GM12865 (cell line): ENCODE results near the gene TBPL2.

Experiments used
- DNase-seq: peaks from one replicate; pipeline ENCODE4 v3.0.0; 2010; ENCODE audit warnings: low read depth
- H3K4me3 ChIP-seq: 2 replicates; pipeline ENCODE4 v1.5.1; 2011; ENCODE audit warnings: mild to moderate bottlenecking, low read depth, low read length, control low read depth
- TF ChIP-seq, protein P1 (sequence below): IDR thresholded peaks from 2 replicates; pipeline ENCODE4 v1.5.1; 2011; ENCODE audit warnings: low read length, control low read depth, low read depth, inconsistent platforms; ENCODE audit not compliant: insufficient read depth; ENCODE audit errors: missing control alignments

The TBPL2 gene

DNA sequence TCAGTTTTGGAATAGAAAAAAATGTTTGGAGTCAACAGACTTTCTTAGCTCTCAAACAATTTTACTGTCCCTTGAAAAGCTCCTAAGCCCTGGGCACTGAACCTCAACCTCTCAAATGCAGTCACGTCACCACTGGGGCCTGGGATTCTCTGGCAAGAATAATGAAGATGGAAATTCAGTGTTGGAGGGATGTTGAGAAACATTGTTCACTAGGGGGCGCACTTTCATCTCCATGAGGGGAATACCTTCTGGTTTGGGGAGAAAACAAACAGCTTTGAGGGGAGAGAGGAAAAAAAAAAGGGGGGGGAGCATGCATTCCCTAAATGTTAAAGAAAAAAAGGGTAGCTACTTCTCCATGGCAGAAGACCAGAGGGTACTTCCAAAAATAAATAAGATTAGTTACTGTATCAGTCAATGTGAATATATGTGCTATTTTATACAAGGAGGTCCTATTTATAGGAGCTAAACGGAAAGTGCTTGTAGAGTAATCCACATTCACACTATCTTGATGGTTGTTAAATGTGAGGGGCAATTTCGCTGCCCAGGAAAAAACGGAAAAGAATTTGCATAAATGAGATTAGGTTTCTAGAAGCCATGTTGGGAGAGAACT lies 5.8 kb upstream of the TBPL2 start:
- DNase-seq = peak; percentile 72
- TF ChIP-seq, protein P1, sequence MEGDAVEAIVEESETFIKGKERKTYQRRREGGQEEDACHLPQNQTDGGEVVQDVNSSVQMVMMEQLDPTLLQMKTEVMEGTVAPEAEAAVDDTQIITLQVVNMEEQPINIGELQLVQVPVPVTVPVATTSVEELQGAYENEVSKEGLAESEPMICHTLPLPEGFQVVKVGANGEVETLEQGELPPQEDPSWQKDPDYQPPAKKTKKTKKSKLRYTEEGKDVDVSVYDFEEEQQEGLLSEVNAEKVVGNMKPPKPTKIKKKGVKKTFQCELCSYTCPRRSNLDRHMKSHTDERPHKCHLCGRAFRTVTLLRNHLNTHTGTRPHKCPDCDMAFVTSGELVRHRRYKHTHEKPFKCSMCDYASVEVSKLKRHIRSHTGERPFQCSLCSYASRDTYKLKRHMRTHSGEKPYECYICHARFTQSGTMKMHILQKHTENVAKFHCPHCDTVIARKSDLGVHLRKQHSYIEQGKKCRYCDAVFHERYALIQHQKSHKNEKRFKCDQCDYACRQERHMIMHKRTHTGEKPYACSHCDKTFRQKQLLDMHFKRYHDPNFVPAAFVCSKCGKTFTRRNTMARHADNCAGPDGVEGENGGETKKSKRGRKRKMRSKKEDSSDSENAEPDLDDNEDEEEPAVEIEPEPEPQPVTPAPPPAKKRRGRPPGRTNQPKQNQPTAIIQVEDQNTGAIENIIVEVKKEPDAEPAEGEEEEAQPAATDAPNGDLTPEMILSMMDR = peak; percentile 76
- no peak overlapping the region for H3K4me3 ChIP-seq

- no peak overlapping the region for H3K4me3 ChIP-seq
- no peak for DNase-seq
- TF ChIP-seq, protein P1 = no peak
These were observed 870 bp upstream of the TBPL2 start for GRCh38 chr14:55441286-55441685.

- TF ChIP-seq, protein P1 = peak; percentile 36
- DNase-seq = peak; percentile 59
These were observed 2.2 kb downstream of the TBPL2 start for GRCh38 chr14:55438066-55438683.

DNA sequence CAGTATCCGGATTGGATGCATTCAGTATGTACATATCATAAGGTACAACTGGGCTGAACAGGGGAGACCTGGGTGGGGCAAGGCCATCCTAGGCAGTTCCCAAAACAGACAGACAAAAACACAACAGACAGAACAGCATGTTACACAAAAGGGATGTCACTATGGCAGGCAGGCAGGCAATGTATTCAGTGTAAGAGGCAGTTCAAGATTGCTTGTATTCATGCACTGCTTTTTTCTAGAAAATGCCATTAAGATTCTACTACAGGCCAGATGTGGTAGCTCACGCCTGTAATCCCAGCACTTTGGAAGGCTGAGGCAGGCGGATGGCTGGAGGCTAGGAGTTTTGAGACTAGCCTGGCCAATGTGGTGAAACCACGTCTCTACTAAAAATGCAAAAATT lies 3.5 kb downstream of the TBPL2 start:
- no peak overlapping the region for H3K4me3 ChIP-seq

More at GRCh38 chr14:55438066-55438683, 2.2 kb downstream of the TBPL2 start:
- H3K4me3 ChIP-seq = no peak overlapping the region

GRCh38 chr14:55436519-55436918 lies 3.9 kb downstream of the TBPL2 start:
- TF ChIP-seq, protein P1 = no peak
- no peak overlapping the region for H3K4me3 ChIP-seq
- no peak for DNase-seq

More for the DNA sequence above, 3.5 kb downstream of the TBPL2 start:
- TF ChIP-seq, protein P1 = no peak
- no peak for DNase-seq

GRCh38 chr14:55434805-55435174 lies 5.6 kb downstream of the TBPL2 start:
- DNase-seq = no peak
- H3K4me3 ChIP-seq = no peak overlapping the region
- TF ChIP-seq, protein P1 = no peak
